Raji (cell line): ENCODE data around the gene NAT8L.

Experiments used
- POLR2A ChIP-seq: IDR thresholded peaks from 2 replicates; pipeline ENCODE4 v1.6.1; 2011; ENCODE audit warnings: low read depth, low read length, control low read depth; ENCODE audit not compliant: insufficient read depth

NAT8L gene

DNA sequence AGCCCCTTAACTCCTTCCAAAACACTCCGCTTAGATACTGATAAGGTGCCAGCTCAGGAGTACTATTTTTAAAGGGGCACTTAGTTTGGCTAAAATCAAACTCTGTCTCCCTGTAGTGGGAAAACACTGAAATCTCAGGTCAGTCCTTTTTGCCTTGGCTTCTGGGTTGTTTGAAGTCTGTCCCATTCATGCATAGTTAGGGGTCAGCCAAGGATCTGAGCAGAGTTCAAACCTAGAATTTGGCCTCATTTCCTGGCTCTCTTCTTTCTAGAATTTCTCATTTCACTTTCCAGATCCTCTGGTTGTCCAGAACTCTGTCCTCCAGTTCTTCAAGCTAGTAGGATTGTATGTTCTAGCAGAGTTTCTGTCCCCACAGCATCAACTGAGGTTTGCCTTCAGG, 31.5 kb downstream of the NAT8L start:
- TF ChIP-seq POLR2A: no peak

DNA sequence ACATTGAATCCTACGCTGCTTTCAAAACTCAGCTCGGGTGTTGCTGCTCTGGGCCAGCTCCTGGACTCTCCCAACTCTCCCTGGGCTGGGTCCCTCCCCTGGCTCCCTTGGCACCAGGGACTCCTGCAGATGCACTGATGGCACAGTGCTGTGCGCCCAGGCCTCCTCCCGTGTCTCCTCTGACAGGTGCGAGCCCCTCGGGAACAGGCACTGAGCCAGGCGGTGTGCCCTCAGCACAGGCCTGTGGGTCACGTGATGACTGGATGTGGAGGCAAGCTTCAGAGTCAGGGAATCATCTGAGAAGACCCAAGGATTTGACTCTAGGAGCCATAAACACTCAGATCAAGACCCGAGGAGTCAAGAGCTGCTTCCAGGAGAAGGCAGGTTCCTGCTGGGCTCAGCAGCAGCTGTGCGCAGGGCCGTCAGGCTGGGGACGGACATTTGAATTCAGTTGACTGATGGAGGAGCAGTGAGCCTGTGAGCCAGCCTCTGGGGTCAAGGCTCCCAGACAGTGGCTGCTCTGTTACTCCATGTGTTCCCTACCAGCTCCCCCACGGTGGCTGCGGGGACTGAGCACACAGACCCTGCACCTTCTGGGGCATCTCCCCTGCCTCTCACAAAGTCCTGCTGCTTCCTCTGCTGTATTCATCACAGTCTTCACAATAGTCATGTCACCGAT, 33.0 kb downstream of the NAT8L start:
- TF ChIP-seq POLR2A: no peak

DNA sequence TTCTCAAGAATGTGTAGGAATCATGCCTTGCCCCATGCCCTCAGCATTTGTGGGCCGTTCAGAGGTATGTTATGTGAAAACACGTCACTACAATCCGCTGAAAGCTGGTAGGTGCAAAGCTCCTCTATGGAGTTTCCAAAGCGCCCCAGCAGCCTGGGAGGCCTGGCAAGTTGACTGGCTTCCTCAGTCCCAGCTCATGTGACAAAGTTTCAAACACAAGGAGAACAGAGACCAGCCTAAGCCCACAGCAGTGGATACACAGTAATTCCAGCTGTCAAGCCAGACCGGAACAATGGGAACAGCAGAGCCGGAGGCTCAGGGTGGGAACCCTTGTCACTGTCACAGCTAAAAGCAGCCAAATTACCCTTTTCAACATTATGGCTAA, 33.5 kb downstream of the NAT8L start:
- TF ChIP-seq POLR2A: no peak

- no peak for TF ChIP-seq POLR2A
These were observed 34.1 kb downstream of the NAT8L start for GRCh38 chr4:2093265-2093664.

DNA sequence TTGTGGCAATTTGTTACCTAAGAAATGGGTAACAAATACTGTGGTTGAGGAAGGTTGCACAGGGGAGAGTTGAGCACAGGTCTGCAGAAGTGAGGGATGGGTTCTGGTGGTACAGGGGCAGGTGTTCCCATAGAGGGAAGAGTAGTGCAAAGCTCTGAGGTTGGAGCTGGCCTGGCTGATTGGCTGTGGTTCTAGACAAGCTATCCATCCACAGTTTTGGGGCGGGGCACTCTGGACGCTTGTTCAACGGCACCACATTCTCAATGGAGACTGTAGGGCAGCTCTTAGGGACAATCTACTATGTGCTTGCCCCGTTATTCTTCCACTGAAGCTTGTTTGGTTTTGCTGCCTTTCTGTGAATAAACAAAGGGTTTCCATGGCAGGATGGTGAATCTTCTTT, 35.4 kb downstream of the NAT8L start:
- no peak for TF ChIP-seq POLR2A

GRCh38 chr4:2095236-2096072, 36.3 kb downstream of the NAT8L start:
- TF ChIP-seq POLR2A: no peak

- TF ChIP-seq POLR2A: no peak
These were observed 37.0 kb downstream of the NAT8L start for GRCh38 chr4:2096073-2096609.

- TF ChIP-seq POLR2A: no peak
These were observed 42.4 kb downstream of the NAT8L start for GRCh38 chr4:2101346-2102044.

DNA sequence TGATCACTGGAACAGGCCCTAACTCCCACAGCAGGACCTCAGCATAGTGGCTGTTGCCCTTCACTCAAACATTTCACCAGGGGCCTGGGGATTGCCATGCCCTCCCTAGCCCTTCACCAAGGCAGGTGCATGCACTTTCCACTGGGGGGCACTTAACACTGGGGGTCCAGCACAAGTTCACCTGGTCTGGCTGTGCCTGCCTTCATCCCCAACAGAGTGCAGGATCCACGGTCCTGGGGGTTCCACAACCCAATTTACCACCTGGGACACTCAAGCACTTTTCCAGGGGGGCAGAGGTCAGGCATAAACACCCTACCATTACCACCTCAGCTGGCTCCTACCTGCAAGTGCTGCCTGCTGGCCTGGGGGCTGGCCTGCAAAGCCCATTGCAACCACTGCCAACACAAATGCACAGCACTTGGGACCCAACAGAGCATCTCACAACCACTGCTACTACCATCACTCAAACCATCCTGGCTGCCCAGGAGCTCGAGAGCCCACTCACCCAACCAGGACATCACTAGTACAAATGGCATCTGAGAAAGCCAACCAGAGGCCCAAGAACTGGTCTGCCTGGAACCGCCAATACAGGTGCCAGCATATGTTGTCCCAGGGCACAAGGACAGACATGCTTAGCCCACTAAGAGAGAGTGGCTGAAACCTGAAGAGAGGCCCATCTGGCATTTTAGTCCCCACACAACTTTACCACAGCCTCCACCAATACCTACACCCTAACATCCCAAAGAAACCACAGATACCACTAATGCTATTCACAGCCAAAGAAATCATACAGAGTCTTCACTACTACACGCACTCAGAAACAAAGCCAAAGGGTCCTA, 43.1 kb downstream of the NAT8L start:
- TF ChIP-seq POLR2A: no peak

- TF ChIP-seq POLR2A: no peak
These were observed 44.2 kb downstream of the NAT8L start for GRCh38 chr4:2103127-2103842.

- TF ChIP-seq POLR2A: no peak
These were observed 44.9 kb downstream of the NAT8L start for GRCh38 chr4:2103843-2104547.

- TF ChIP-seq POLR2A: no peak
These were observed 45.6 kb downstream of the NAT8L start for GRCh38 chr4:2104556-2105345.

DNA sequence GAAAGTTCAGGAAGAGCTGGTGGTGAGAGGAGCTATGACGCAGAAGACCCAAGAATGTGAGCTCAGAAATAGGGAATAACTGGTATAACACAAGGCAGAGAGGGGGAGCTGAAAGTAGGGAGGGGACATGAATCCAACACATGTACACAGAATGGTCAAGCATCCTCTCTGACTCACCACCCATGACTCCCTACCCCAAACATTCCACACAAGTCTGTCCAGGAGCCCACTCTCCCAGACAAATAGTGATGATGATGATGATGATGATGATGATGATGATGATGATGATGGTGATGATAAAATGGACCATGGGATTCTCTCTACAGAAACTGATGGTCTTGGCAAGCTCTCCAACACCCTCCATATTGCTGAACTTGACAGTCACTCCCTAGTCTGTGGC, 46.4 kb downstream of the NAT8L start:
- no peak for TF ChIP-seq POLR2A
